K562 treated with DMSO at 1 percent for 4 hours (cell line): ENCODE results near the gene TMEM192. TPM values are rescaled to one million over a fixed set of nuclear protein-coding genes. Genes with fewer than 3 reads are reported as not detected.

ENCODE experiments used
- total RNA-seq: library from RNA; unstranded; fragments of 300-600 nt; gene quantifications from 2 replicates; pipeline ENCODE4 v1.2.3, GENCODE V29; 2022; ENCODE audit not compliant: insufficient read depth

TMEM192 gene
- total RNA-seq, result 5.2 and 7.3 TPM in 2 replicates

DNA sequence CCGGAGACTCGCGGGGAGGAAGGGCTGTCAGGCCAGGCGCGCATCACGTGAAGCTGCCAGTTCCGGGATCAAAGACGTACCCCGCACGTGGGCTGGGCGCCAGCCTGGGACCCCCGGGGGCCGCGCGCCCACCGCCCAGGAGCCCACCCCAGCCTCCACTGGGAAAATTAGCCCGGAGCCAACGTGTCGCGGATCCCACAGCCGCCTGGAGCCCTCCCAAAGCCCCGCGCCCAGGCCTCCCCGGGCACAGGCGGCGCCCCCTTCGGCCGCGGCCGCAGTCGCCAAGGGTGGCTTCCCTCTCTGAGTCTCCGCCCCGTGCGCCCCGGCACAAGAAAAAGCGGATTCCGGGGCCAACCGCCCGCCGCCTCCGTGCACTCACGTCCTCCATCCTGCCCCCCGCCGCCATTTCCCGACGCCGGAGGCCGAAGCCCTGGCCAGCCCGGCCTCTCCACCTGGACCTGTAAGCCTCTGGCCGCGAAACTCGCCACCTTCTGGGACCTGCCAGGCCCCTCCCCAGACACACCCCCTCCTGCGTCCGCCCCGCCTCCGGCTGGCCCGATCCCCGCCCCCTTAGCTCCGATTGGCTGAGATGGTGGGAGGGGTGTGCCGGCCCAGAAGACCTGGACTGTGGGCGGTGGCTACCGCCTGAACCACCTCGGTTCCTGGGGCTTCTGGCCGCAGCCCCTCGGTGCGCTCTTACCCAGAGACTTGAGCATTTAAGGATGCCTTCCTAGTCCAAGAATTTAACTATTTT lies at the start of gene TMEM192:
TMEM192 (minus strand) TSS at position 493 of the 754 bp plus-strand sequence; CDS start at position 406, 87 bp downstream.

DNA sequence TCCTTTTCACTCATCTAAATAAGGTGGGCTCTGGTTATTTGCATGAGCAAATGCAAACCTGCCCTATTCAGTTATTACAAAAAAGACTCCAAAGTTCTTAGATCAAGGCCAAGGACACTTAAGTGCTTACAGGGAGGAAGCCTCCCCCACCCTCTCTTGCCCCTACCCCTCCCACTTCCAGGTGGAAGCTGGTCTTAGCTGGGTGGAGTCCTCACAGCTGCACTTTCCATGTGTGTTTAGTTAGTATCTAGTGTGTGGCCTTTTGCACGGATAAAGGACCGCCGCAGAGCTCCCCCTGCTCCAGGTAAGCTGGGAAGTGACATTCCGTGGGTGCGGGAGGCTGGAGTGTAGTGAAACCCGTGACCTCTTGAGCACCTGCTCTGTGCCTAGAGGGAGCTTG lies 59.0 kb downstream of the TMEM192 start, which contains the start of gene TRIM75:
TRIM75 (plus strand) TSS at position 222 of the 400 bp plus-strand sequence. CDS start 5,282 bp downstream, outside the sequence.

DNA sequence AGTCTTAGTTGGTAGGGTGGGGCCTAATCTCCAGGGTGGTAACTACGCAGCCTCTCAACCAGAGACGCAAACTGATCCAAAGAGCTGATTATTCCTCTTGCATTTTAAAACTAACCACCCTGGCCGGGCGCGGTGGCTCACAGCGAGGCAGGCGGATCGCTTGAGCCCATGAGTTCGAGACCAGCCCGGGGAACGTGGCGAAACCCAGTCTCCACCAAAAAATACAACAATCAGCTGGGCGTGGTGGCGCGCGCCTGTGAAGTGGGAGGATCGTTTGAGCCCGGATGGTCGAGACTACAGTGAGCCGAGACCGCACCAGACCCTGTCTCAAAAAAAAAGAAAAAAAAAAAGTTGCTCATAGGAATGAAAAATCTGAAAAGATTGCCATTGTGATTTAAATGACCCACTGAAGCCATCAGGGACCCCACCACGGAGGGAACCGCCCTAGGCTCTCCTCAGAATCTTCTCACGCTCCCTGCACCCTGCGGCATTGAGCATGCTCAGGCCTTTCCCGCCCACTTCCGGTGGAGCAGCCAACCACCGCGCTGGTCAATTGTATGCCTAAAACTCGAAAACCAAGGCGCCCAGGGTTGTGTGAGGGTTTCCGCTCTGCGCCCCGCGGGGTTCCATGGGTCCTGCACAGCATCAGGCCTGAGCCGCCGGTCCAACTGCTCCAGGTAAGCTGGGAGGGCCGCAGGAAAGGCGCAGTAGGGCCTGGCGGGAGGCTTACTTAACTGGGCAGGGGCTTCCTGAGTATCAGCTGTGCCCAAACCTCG lies 81.0 kb downstream of the TMEM192 start, which contains the start of gene TRIM60:
TRIM60 (plus strand) TSS at position 564 of the 776 bp plus-strand sequence. CDS start 8,074 bp downstream, outside the sequence.

Other genes with a start within 250 kb of the TMEM192 start
- not detected in 2 replicates for gene APELA, start 235.7 kb downstream of the TMEM192 start, total RNA-seq
- gene TRIM61, start 135.2 kb downstream of the TMEM192 start, total RNA-seq, result 0.89 TPM in 1 of 2 replicates, not detected in the other
- not detected in 2 replicates for gene TRIM60, start 80.9 kb downstream of the TMEM192 start, total RNA-seq
- not detected in 2 replicates for gene TRIM75, start 59.0 kb downstream of the TMEM192 start, total RNA-seq
- gene KLHL2, start 94.7 kb upstream of the TMEM192 start, total RNA-seq, result 7.1 and 13.5 TPM in 2 replicates
- 16.6 and 16.9 TPM in 2 replicates for gene MSMO1, start 214.8 kb upstream of the TMEM192 start, total RNA-seq